Measurements from ENCODE around the gene SLC26A8. TPM values are rescaled to one million over a fixed set of nuclear protein-coding genes. Genes with fewer than 3 reads are reported as not detected.

Gene SLC26A8
- total RNA-seq, 2 experiments from 2014 or later, result not detected

DNA sequence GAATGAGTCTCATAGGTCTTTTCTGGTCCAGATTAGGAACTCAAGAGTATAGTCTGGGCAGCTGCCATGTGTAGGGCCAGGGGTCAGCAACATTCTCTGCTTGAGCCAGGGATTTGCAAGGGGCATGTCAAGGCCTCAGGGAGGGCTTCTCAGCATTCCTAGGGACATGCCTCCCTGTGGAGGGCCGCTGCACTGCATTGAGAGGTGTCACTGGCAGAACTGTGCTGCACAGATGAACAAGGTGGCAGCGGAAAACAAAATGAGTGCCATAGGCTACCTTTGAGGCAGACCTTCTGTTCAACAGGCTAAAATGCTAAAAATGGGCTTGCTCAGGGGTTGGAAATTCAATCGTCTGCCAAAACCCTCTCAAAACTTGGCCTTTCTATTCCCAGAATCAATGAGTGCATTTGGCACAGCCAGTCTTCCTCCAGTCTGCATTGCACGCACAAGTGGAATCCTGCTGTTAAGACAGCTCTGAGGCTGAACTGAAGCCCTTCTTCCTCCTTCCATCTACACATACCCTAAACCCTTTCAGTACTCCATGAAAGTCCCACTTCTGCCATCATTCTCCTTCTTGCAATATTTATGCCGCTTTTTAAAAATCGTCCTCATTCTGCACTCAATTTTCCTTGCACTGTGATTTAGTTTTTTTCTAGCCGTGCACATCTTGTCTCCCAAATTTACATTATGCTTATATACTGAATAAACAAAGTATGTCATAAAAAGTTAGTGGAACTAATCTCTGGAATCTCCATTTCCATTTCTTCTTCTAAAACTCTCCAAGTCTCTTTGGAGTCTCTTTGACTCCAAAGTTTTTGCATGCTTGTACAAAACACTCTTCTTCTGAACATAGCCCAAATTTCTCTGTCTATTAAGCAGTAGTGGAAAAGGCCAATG lies 51.7 kb downstream of the SLC26A8 start:
- H3K4me3 Mint-ChIP-seq, result no peak overlapping the region
- H3K9me3 Mint-ChIP-seq (ENCODE audit: low read depth), result no peaks in the 10 kb centered on the region
- no peaks in the 10 kb centered on the region for H3K27me3 Mint-ChIP-seq
- CTCF ChIA-PET, result interaction anchor here (1.4 kb wide), 1 partner anchor 55 kb away, joined by 3 read pairs; the partner anchor contains the start of gene MAPK14
- ATAC-seq (no peak), DNase-seq (no peak)
- no peaks in the 10 kb centered on the region for H3K36me3 Mint-ChIP-seq
- no peak overlapping the region for H3K27ac Mint-ChIP-seq
- peaks cover 12% of the 10 kb centered on the region for H3K4me1 Mint-ChIP-seq

DNA sequence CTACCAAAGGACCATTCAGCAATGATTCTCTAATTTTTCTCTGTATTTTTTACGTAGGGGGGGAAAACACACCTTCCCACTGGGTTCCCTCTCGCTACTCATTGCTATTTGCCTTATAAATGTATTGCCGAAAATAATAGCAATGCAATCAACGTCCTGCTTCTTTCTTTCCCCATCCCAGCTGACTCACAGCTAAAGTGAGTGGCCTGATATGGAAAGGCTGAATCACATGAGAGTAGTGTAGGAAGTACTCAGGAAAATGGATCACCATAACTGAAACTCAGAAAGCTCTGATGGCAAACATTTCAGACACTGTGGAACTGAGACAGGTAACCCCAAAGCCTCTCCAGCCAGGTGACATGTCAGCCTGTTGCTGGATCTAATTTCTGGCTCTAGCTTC lies 54.3 kb downstream of the SLC26A8 start:
- Mint-ChIP-seq H3K27me3 (peaks cover 4% of the 10 kb centered on the region), H3K4me3 (no peak overlapping the region), H3K27ac (no peak overlapping the region), H3K36me3 (no peaks in the 10 kb centered on the region), H3K4me1 (peaks cover 12% of the 10 kb centered on the region), H3K9me3 (ENCODE audit: low read depth) (no peaks in the 10 kb centered on the region)
- ATAC-seq (no peak), DNase-seq (no peak)
- CTCF ChIA-PET, result no interaction called here

DNA sequence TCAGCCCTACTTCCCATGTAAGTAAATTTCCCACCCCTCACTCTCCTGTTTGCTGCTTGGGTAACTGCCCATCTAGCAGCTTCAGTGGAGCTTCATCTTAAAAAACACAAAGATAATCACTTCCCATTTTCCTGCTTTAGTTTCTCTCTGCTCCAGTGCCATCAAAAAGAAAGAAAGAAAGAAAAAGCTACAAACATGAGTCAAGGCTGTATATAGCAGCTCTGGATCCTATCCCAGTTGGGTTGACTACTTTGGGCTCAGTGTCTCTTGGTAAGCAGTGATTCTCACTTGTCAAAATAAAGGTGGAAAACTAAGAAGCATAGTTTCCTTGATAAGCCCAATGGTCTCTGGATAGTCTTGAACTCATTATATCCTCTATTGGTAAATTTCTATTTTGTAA lies 54.8 kb downstream of the SLC26A8 start:
- CTCF ChIA-PET, result no interaction called here
- peaks cover 12% of the 10 kb centered on the region for H3K4me1 Mint-ChIP-seq
- peaks cover 4% of the 10 kb centered on the region for H3K27me3 Mint-ChIP-seq
- H3K36me3 Mint-ChIP-seq, result no peaks in the 10 kb centered on the region
- no peak for DNase-seq
- H3K9me3 Mint-ChIP-seq (ENCODE audit: low read depth), result no peaks in the 10 kb centered on the region
- H3K4me3 Mint-ChIP-seq, result no peak overlapping the region
- H3K27ac Mint-ChIP-seq, result no peak overlapping the region
- ATAC-seq, result no peak

DNA sequence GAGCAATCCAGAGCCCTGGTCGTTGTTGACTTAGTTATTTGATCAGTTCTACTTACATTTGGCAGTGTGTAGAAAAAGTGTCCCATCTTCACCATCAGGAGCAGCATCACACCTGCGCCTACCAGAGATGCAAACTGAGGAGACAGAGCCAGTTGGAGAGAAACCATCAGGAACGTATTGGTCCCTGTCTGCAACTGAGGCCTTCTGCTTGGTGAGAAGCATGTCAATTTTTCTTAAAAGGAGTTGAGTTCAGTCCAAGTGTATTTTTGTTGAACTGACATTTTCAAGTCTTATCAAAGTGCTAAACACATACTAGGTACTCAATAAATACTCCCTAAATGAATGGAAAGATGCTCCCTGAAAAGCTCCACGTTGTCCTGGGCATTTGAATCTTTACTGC lies 55.6 kb downstream of the SLC26A8 start:
- peaks cover 4% of the 10 kb centered on the region for H3K27me3 Mint-ChIP-seq
- H3K4me3 Mint-ChIP-seq, result no peak overlapping the region

DNA sequence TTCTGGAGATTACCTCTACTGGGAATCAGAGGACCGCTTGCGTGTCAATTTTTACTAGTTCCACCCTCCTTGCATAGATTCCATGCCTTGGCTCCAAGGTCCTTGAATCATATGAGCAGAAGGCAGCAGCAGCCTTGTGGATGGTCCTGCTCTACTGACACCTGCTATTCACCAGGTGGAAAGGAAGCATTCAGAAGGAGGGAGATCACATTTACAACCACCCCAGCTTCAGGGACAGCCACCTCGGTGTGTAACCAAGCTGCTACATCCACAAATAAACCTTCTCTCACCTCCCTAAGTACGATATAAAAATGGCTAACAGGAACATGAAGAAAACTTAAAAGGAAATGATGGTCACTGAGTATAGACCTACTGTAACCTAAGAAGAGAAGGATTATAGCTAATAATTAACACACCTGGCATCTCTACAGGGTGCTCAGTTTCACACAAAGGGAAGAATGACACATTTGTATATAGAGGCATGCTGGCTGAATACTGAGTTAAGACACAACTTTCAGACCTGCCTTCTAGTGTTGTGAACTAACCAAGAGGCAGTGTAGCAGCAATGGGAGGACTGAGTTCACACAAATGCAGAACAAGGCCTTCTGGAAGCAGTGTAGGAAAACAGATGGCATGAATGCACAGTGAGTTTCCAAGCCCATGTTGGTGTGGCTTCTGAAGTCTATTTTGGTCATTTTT lies 57.2 kb downstream of the SLC26A8 start:
- Mint-ChIP-seq H3K4me1 (no peaks in the 10 kb centered on the region), H3K4me3 (no peak overlapping the region), H3K36me3 (no peaks in the 10 kb centered on the region), H3K27ac (no peak overlapping the region), H3K27me3 (peaks cover 15% of the 10 kb centered on the region), H3K9me3 (ENCODE audit: low read depth) (no peaks in the 10 kb centered on the region)
- no peak for ATAC-seq
- CTCF ChIA-PET, result interaction anchor here (0.6 kb wide), 1 partner anchor 84 kb away, joined by 3 read pairs; no protein-coding TSS in a partner anchor
- no peak for DNase-seq

More for the DNA sequence above, 55.6 kb downstream of the SLC26A8 start:
- CTCF ChIA-PET, result no interaction called here
- Mint-ChIP-seq H3K4me1 (peaks cover 4% of the 10 kb centered on the region), H3K9me3 (ENCODE audit: low read depth) (no peaks in the 10 kb centered on the region), H3K36me3 (no peaks in the 10 kb centered on the region), H3K27ac (no peak overlapping the region)
- ATAC-seq (no peak), DNase-seq (no peak)

DNA sequence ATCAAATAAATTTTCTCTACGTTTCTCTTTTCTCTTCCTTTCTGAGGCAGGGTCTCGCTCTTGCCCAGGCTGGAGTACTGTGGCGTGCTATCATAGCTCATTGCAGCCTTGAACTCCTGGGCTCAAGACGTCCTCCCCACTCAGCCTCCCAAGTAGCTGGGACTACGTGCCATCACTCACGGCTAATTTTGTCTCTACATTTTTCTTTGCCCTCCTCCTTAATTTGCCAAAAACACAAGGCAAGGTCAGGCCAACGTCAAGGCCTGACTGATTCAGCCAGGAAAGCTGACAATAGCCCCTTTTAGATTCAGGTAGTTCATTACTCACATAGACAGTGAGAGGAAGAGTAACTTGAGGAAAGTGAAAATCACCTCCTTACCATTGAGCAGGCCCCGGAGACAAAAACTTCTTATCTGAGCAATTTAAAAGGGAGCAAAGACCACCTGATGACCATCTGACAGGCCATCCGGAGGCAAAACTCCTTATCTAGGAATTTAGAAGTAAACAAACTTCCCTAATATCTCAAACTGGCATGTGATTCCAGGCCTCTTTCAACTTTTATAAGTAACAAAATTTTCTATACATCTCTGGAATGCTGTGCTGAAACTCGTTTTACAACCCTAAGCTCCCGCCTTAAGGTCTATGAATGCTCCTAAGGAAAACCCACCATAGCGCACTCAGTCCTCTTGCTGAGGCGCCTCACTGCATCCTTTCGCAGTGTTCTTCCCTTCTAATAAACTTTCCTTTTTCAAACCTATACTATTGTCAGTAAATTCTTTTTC lies 61.5 kb downstream of the SLC26A8 start:
- no peak overlapping the region for H3K4me3 Mint-ChIP-seq
- H3K27me3 Mint-ChIP-seq, result peaks cover 49% of the 10 kb centered on the region
- no peaks in the 10 kb centered on the region for H3K4me1 Mint-ChIP-seq
- H3K36me3 Mint-ChIP-seq, result no peaks in the 10 kb centered on the region
- no peak overlapping the region for H3K27ac Mint-ChIP-seq
- CTCF ChIA-PET, result no interaction called here
- DNase-seq (no peak), ATAC-seq (no peak)
- no peaks in the 10 kb centered on the region for H3K9me3 Mint-ChIP-seq (ENCODE audit: low read depth)

DNA sequence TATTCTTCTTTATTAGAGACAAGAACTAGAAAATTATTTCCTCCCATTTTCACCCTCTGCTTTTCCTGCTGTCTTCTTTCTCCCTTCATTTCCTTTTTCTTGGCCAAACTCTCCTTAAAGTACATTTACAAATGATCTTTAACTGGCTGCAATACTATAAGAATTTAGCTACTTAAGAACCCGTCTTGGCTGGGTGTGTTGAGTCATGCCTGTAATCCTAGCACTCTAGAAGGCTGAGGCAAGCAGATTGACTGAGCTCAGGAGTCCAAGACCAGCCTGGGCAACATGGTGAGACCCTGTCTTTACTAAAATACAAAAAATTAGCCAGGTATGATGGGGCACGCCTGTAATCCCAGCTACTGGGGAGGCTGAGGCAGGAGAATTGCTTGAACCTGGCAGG lies 64.3 kb downstream of the SLC26A8 start:
- Mint-ChIP-seq H3K9me3 (ENCODE audit: low read depth) (no peaks in the 10 kb centered on the region), H3K4me3 (no peak overlapping the region), H3K36me3 (no peaks in the 10 kb centered on the region), H3K27me3 (peaks cover 48% of the 10 kb centered on the region), H3K4me1 (no peaks in the 10 kb centered on the region), H3K27ac (no peak overlapping the region)
- CTCF ChIA-PET, result interaction anchor here (1.0 to 1.1 kb wide), 2 partner anchors 198 to 437 kb away, joined by 3 read pairs; no protein-coding TSS in a partner anchor
- no peak for DNase-seq
- no peak for ATAC-seq

DNA sequence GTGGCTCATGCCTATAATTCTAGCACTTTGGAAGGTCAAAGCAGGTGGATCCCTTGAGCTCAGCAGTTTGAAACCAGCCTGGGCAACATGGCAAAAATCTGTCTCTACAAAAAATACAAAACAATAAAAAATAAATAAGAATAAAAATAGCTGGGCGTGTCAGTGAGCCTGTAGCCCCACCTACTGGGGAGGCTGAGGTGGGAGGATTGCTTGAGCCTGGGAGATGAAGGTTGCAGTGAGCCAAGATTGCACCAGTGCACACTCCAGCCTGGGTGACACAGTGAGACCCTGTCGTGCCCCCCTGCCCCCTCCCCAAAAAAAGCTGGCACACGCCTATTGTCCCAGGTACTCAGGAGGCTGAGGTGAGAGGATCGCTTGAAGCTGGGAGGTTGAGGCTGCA lies 68.5 kb downstream of the SLC26A8 start:
- CTCF ChIA-PET, result interaction anchor here (0.8 to 1.4 kb wide), 4 partner anchors 18 to 219 kb away, joined by 3 to 4 read pairs (median 4); partner anchors contain the start of gene ARMC12
- DNase-seq (no peak), ATAC-seq (no peak)

DNA sequence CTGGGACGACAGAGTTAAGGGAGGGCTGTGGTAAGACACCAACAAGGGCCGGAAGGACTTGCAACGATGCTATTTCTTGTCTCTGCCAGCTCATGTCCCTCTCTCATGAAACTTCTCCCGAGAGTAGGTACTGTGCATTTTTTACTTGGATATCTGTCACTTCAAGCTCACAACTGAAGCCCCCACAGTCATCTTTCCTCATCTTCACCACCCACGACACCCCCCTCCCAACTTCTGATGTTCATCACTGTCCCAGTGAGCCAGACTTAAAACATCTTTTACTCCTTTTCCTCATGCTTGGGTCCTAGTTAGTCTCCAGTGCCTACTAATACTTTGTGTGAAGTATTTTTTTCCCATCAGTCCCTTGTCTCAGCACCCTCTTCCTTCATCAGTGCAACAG lies 68.9 kb downstream of the SLC26A8 start:
- Mint-ChIP-seq H3K27me3 (peaks cover 23% of the 10 kb centered on the region), H3K4me1 (peaks cover 10% of the 10 kb centered on the region), H3K36me3 (no peaks in the 10 kb centered on the region), H3K9me3 (ENCODE audit: low read depth) (no peaks in the 10 kb centered on the region), H3K27ac (no peak overlapping the region), H3K4me3 (no peak overlapping the region)
- ATAC-seq (no peak), DNase-seq (no peak)
- CTCF ChIA-PET, result interaction anchor here (0.8 kb wide), 1 partner anchor 219 kb away, joined by 3 read pairs; the partner anchor contains the start of gene ARMC12

More for the DNA sequence above, 68.5 kb downstream of the SLC26A8 start:
- H3K36me3 Mint-ChIP-seq, result no peaks in the 10 kb centered on the region
- peaks cover 27% of the 10 kb centered on the region for H3K27me3 Mint-ChIP-seq
- H3K27ac Mint-ChIP-seq, result no peak overlapping the region
- H3K9me3 Mint-ChIP-seq (ENCODE audit: low read depth), result no peaks in the 10 kb centered on the region
- H3K4me3 Mint-ChIP-seq, result no peak overlapping the region
- H3K4me1 Mint-ChIP-seq, result peaks cover 10% of the 10 kb centered on the region

DNA sequence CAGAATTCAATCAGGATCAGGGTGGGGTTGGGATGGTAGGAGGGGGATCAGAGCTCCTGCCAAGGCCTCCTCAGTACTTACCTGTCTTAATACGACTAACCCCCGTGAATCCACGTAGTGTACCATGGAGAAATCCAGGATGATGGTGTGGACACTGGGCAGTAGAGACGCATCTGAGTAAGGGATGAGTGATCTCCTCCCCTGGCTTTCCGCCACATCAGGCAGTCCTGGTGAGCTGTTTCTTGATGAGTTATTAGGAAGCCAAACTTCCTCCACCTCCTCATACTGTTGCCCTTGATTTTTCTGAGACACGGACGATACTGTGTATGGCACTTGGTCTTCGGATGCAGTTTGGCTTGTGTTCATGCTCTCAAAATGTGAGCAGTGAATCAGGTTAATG lies 69.4 kb downstream of the SLC26A8 start:
- H3K4me3 Mint-ChIP-seq, result no peak overlapping the region
- peaks cover 18% of the 10 kb centered on the region for H3K27me3 Mint-ChIP-seq
- no peaks in the 10 kb centered on the region for H3K9me3 Mint-ChIP-seq (ENCODE audit: low read depth)
- DNase-seq (no peak), ATAC-seq (no peak)
- peaks cover 10% of the 10 kb centered on the region for H3K4me1 Mint-ChIP-seq
- H3K36me3 Mint-ChIP-seq, result no peaks in the 10 kb centered on the region
- no peak overlapping the region for H3K27ac Mint-ChIP-seq
- CTCF ChIA-PET, result no interaction called here

DNA sequence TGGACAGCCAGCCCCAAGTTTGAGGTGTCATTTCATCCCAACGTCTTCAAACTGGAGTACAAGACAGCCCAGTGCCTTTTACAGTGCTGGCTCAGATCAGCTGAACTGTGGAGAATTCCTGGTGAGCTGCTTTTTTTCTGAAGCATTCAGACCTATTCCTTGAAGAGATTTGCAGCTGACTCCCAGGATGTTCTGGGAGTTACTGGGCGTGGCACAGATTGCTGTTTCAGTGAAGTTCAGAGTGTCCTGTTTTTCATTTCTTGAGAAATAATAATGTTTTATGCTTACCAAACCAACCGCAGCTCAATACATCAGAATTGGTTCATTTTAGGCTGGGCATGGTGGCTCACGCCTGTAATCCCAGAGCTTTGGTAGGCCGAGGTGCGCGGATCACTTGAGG lies 70.1 kb downstream of the SLC26A8 start:
- Mint-ChIP-seq H3K36me3 (no peaks in the 10 kb centered on the region), H3K27me3 (peaks cover 14% of the 10 kb centered on the region), H3K4me1 (peaks cover 10% of the 10 kb centered on the region), H3K4me3 (no peak overlapping the region), H3K27ac (no peak overlapping the region), H3K9me3 (ENCODE audit: low read depth) (no peaks in the 10 kb centered on the region)
- ATAC-seq (no peak), DNase-seq (no peak)
- CTCF ChIA-PET, result interaction anchor here (0.6 to 1.2 kb wide), 5 partner anchors 17 to 350 kb away, joined by 3 to 4 read pairs (median 3); partner anchors contain the start of gene MAPK14

DNA sequence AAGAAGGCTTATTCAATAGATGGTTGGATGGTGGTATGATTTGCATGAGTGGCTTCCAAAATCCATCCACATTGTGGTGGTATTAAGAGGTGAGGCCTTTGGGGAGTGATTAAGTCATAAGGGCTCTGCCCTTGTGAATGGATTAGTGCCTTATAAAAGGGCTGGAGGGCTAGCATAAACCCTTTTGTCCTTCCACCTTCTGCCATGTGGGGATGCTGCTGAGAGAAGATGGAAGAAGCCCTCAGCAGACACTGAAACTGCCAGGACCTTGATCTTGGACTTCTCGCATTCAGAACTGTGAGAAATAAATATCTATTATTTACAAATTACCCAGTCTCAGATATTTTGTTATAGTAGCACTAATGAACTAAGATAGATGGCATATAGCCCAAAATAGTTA lies 75.7 kb downstream of the SLC26A8 start:
- H3K36me3 Mint-ChIP-seq, result no peaks in the 10 kb centered on the region
- peaks cover 10% of the 10 kb centered on the region for H3K4me1 Mint-ChIP-seq
- no peak overlapping the region for H3K4me3 Mint-ChIP-seq
- DNase-seq, result no peak
- no peaks in the 10 kb centered on the region for H3K9me3 Mint-ChIP-seq (ENCODE audit: low read depth)
- no peak for ATAC-seq
- no peak overlapping the region for H3K27ac Mint-ChIP-seq
- H3K27me3 Mint-ChIP-seq, result no peaks in the 10 kb centered on the region
- CTCF ChIA-PET, result interaction anchor here (1.5 kb wide), 1 partner anchor 9 kb away, joined by 3 read pairs; no protein-coding TSS in a partner anchor

DNA sequence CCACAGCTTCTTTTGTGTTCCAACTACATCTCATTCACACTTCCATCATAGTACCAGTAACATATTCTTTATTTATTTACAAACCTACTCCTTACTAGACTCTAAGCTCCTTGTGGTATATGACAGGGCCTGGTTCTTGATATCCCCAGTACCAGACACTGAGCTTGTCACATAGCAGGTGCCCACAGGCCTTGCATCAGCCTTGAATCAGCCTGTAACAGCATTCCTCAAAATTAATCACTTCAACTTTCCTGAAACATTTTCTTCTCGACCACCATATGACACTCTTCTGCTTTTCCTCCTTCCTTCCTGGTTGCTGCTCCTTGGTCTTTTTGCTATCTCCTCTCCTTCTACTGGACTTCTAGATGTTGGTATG lies 78.8 kb downstream of the SLC26A8 start:
- H3K36me3 Mint-ChIP-seq, result no peaks in the 10 kb centered on the region
- CTCF ChIA-PET, result no interaction called here
- H3K27me3 Mint-ChIP-seq, result peaks cover 2% of the 10 kb centered on the region
- H3K4me3 Mint-ChIP-seq, result no peak overlapping the region
- no peak for DNase-seq
- no peaks in the 10 kb centered on the region for H3K4me1 Mint-ChIP-seq
- no peak for ATAC-seq
- H3K27ac Mint-ChIP-seq, result no peak overlapping the region
- H3K9me3 Mint-ChIP-seq (ENCODE audit: low read depth), result no peaks in the 10 kb centered on the region
